CD4-positive, alpha-beta memory T cell (primary cell): Measurements from ENCODE around the gene PITX2. TPM values are rescaled to one million over a fixed set of nuclear protein-coding genes. Genes with fewer than 3 reads are reported as not detected.

ENCODE experiments used
- CTCF ChIA-PET: fragments of 350-600 bp; sonication (Branson Sonifier 250); formaldehyde crosslinking; loops from one replicate; lab custom pipeline; 2021; ENCODE audit warnings: inconsistent platforms; ENCODE audit not compliant: partially characterized antibody; lab: Charles Lee
- POLR2A ChIA-PET: fragments of 350-600 bp; sonication (Branson Sonifier 250); formaldehyde crosslinking; loops from one replicate; lab custom pipeline; 2021; ENCODE audit not compliant: partially characterized antibody; lab: Charles Lee
- DNase-seq, 5 donors: peaks; one replicate each; pipeline versions ENCODE4 v3.0.0 to v3.0.0-alpha.2; 2020 to 2022; ENCODE audit warnings: mixed read lengths in 1 of 5
- H3K27ac ChIP-seq: one replicate; pipeline ENCODE4 v1.7.0; 2013; ENCODE audit warnings: low read depth, low read length
- H3K27me3 ChIP-seq: 2 replicates; pipeline ENCODE4 v1.7.0; 2013; ENCODE audit warnings: mild to moderate bottlenecking, low read length, moderate library complexity; ENCODE audit not compliant: insufficient read depth
- H3K36me3 ChIP-seq: 2 replicates; pipeline ENCODE4 v1.7.0; 2013; ENCODE audit warnings: mild to moderate bottlenecking, low read length, moderate library complexity; ENCODE audit not compliant: insufficient read depth
- H3K4me1 ChIP-seq: 2 replicates; pipeline ENCODE4 v1.7.0; 2013; ENCODE audit warnings: mild to moderate bottlenecking, low read length, moderate library complexity; ENCODE audit not compliant: insufficient read depth
- H3K4me3 ChIP-seq, 2 donors: one replicate each; pipeline ENCODE4 v1.7.0; 2013; ENCODE audit warnings: low read length in 2 of 2, mild to moderate bottlenecking in 1 of 2
- H3K9me3 ChIP-seq, 2 donors: one replicate each; pipeline ENCODE4 v1.7.0; 2013; ENCODE audit warnings: low read length in 2 of 2, control low read depth in 1 of 2; ENCODE audit not compliant: control insufficient read depth in 1 of 2
- H3K27ac Mint-ChIP-seq, 7 donors: one replicate each; pipeline ENCODE4 v1.8.0; 2020 to 2021; ENCODE audit warnings: mixed read lengths in 7 of 7, mild to moderate bottlenecking in 6 of 7, inconsistent platforms in 3 of 7, moderate library complexity in 3 of 7
- H3K27me3 Mint-ChIP-seq, 2 donors: one replicate each; pipeline ENCODE4 v1.8.0; 2020 to 2021; ENCODE audit warnings: mixed read lengths in 2 of 2
- H3K36me3 Mint-ChIP-seq, 2 donors: one replicate each; pipeline ENCODE4 v1.8.0; 2020 to 2021; ENCODE audit warnings: mixed read lengths in 2 of 2, inconsistent platforms in 1 of 2, mild to moderate bottlenecking in 1 of 2
- H3K4me1 Mint-ChIP-seq, 4 donors: one replicate each; pipeline ENCODE4 v1.8.0; 2020 to 2021; ENCODE audit warnings: mixed read lengths in 4 of 4, mild to moderate bottlenecking in 1 of 4
- H3K4me3 Mint-ChIP-seq, 8 donors: one replicate each; pipeline ENCODE4 v1.8.0; 2020 to 2021; ENCODE audit warnings: mixed read lengths in 8 of 8, mild to moderate bottlenecking in 7 of 8, moderate library complexity in 6 of 8, inconsistent platforms in 3 of 8
- H3K9me3 Mint-ChIP-seq, 8 donors: one replicate each; pipeline ENCODE4 v1.8.0; 2020 to 2021; ENCODE audit warnings: mixed read lengths in 8 of 8, mild to moderate bottlenecking in 5 of 8, inconsistent platforms in 3 of 8, moderate library complexity in 1 of 8
- intact Hi-C: fragments of 100-400 bp; cut with micrococcal nuclease; formaldehyde crosslinking; loops from one replicate; pipeline ENCODE4 v1.15.1; 2023
- polyA plus RNA-seq, 2 donors: library from polyadenylated mRNA; unstranded; fragments of 300-500 nt; fragmentation: Illumina TruSeq; gene quantifications; one replicate each; pipeline ENCODE4 v1.2.3, GENCODE V29; 2021
- total RNA-seq, 2 experiments: library from RNA; stranded (reverse); gene quantifications; one replicate each; pipeline ENCODE4 v1.2.3, GENCODE V29; 2021

The PITX2 gene
- total and polyA plus RNA-seq, 4 experiments from 2014 or later, result not detected

GRCh38 chr4:110663206-110663605, 40.3 kb upstream of the PITX2 start:
- H3K27me3 ChIP-seq, result no peaks in the 10 kb centered on the region
- no peaks in the 10 kb centered on the region for H3K36me3 ChIP-seq
- Mint-ChIP-seq H3K27me3 (peaks cover 4 to 5% of the 10 kb centered on the region in 2 donors), H3K9me3 (peaks cover 0 to 1% (median 0%) of the 10 kb centered on the region in 8 donors), H3K4me1 (no peaks in the 10 kb centered on the region), H3K27ac (no peak overlapping the region), H3K36me3 (no peaks in the 10 kb centered on the region), H3K4me3 (no peak overlapping the region)
- intact Hi-C loops, result no loop called here
- H3K9me3 ChIP-seq, result no peaks in the 10 kb centered on the region
- ChIA-PET POLR2A (no interaction called here), CTCF (no interaction called here)
- DNase-seq, result no peak
- no peak overlapping the region for H3K27ac ChIP-seq
- no peaks in the 10 kb centered on the region for H3K4me1 ChIP-seq
- no peak overlapping the region for H3K4me3 ChIP-seq

GRCh38 chr4:110660755-110661154, 37.9 kb upstream of the PITX2 start:
- Mint-ChIP-seq H3K27ac (no peak overlapping the region), H3K4me3 (no peak overlapping the region), H3K27me3 (peaks cover 2 to 4% of the 10 kb centered on the region in 2 donors), H3K4me1 (no peaks in the 10 kb centered on the region), H3K36me3 (no peaks in the 10 kb centered on the region), H3K9me3 (peaks cover 0 to 2% (median 0%) of the 10 kb centered on the region in 8 donors)
- POLR2A ChIA-PET, result no interaction called here
- H3K36me3 ChIP-seq, result no peaks in the 10 kb centered on the region
- H3K9me3 ChIP-seq, result no peaks in the 10 kb centered on the region
- no peaks in the 10 kb centered on the region for H3K4me1 ChIP-seq
- no peaks in the 10 kb centered on the region for H3K27me3 ChIP-seq
- no peak for DNase-seq
- intact Hi-C loops, result no loop called here
- CTCF ChIA-PET, result no interaction called here
- no peak overlapping the region for H3K27ac ChIP-seq
- no peak overlapping the region for H3K4me3 ChIP-seq

GRCh38 chr4:110654254-110654635, 31.4 kb upstream of the PITX2 start:
- Mint-ChIP-seq H3K36me3 (no peaks in the 10 kb centered on the region), H3K4me1 (no peaks in the 10 kb centered on the region), H3K27ac (no peak overlapping the region), H3K27me3 (peaks cover 0 to 4% of the 10 kb centered on the region in 2 donors), H3K9me3 (peaks cover 0 to 2% (median 0%) of the 10 kb centered on the region in 8 donors), H3K4me3 (no peak overlapping the region)
- H3K36me3 ChIP-seq, result no peaks in the 10 kb centered on the region
- no peak overlapping the region for H3K27ac ChIP-seq
- no peak overlapping the region for H3K4me3 ChIP-seq
- ChIA-PET POLR2A (no interaction called here), CTCF (no interaction called here)
- H3K27me3 ChIP-seq, result no peaks in the 10 kb centered on the region
- no peaks in the 10 kb centered on the region for H3K4me1 ChIP-seq
- no peak for DNase-seq
- intact Hi-C loops, result no loop called here
- H3K9me3 ChIP-seq, result no peaks in the 10 kb centered on the region

GRCh38 chr4:110653321-110654253, 30.7 kb upstream of the PITX2 start:
- Mint-ChIP-seq H3K27ac (no peak overlapping the region), H3K4me3 (no peak overlapping the region), H3K36me3 (no peaks in the 10 kb centered on the region), H3K4me1 (no peaks in the 10 kb centered on the region), H3K9me3 (peaks cover 0 to 2% (median 0%) of the 10 kb centered on the region in 8 donors), H3K27me3 (peaks cover 0 to 2% of the 10 kb centered on the region in 2 donors)
- intact Hi-C loops, result no loop called here
- H3K36me3 ChIP-seq, result no peaks in the 10 kb centered on the region
- CTCF ChIA-PET, result no interaction called here
- H3K4me1 ChIP-seq, result no peaks in the 10 kb centered on the region
- no peaks in the 10 kb centered on the region for H3K27me3 ChIP-seq
- H3K27ac ChIP-seq, result no peak overlapping the region
- DNase-seq, result no peak
- no peak overlapping the region for H3K4me3 ChIP-seq
- POLR2A ChIA-PET, result no interaction called here
- no peaks in the 10 kb centered on the region for H3K9me3 ChIP-seq

GRCh38 chr4:110644008-110644407, 21.1 kb upstream of the PITX2 start:
- Mint-ChIP-seq H3K27me3 (peaks cover 30 to 38% of the 10 kb centered on the region in 2 donors), H3K4me1 (no peaks in the 10 kb centered on the region), H3K27ac (no peak overlapping the region), H3K36me3 (no peaks in the 10 kb centered on the region), H3K4me3 (no peak overlapping the region), H3K9me3 (peaks cover 0 to 24% (median 13%) of the 10 kb centered on the region in 8 donors)
- H3K27me3 ChIP-seq, result peaks cover 27% of the 10 kb centered on the region
- no peaks in the 10 kb centered on the region for H3K4me1 ChIP-seq
- POLR2A ChIA-PET, result no interaction called here
- intact Hi-C loops, result no loop called here
- H3K27ac ChIP-seq, result no peak overlapping the region
- H3K36me3 ChIP-seq, result no peaks in the 10 kb centered on the region
- H3K9me3 ChIP-seq, result no peaks in the 10 kb centered on the region
- DNase-seq, result no peak
- H3K4me3 ChIP-seq, result no peak overlapping the region
- CTCF ChIA-PET, result no interaction called here

GRCh38 chr4:110643096-110643495, 20.2 kb upstream of the PITX2 start:
- Histone ChIP-seq H3K27me3 (peaks cover 31% of the 10 kb centered on the region), H3K4me1 (no peaks in the 10 kb centered on the region), H3K9me3 (no peaks in the 10 kb centered on the region), H3K36me3 (no peaks in the 10 kb centered on the region), H3K4me3 (no peak overlapping the region), H3K27ac (no peak overlapping the region)
- Mint-ChIP-seq H3K4me1 (no peaks in the 10 kb centered on the region), H3K36me3 (no peaks in the 10 kb centered on the region), H3K9me3 (peaks cover 0 to 33% (median 19%) of the 10 kb centered on the region in 8 donors), H3K27ac (no peak overlapping the region), H3K4me3 (no peak overlapping the region), H3K27me3 (peaks cover 38 to 47% of the 10 kb centered on the region in 2 donors)
- no peak for DNase-seq
- intact Hi-C loops, result no loop called here
- POLR2A ChIA-PET, result no interaction called here
- CTCF ChIA-PET, result no interaction called here

- no peak overlapping the region for H3K4me3 Mint-ChIP-seq
- H3K27ac Mint-ChIP-seq, result no peak overlapping the region
- H3K9me3 ChIP-seq, result no peaks in the 10 kb centered on the region
- peaks cover 0 to 2% of the 10 kb centered on the region in 2 donors for H3K36me3 Mint-ChIP-seq
- H3K4me1 Mint-ChIP-seq, result peaks cover 0 to 2% (median 0%) of the 10 kb centered on the region in 4 donors
- ChIA-PET POLR2A (no interaction called here), CTCF (no interaction called here)
- no peaks in the 10 kb centered on the region for H3K36me3 ChIP-seq
- peaks cover 0 to 43% (median 27%) of the 10 kb centered on the region in 8 donors for H3K9me3 Mint-ChIP-seq
- H3K27me3 ChIP-seq, result peaks cover 45% of the 10 kb centered on the region
- DNase-seq, result no peak
- H3K4me3 ChIP-seq, result no peak overlapping the region
- no peak overlapping the region for H3K27ac ChIP-seq
- intact Hi-C loops, result no loop called here
- H3K27me3 Mint-ChIP-seq, result peaks cover 50 to 61% of the 10 kb centered on the region in 2 donors
- H3K4me1 ChIP-seq, result no peaks in the 10 kb centered on the region
These were observed 18.3 kb upstream of the PITX2 start for GRCh38 chr4:110641218-110641617.
